GM12878 (cell line): Measurements from ENCODE around the gene CNPPD1. TPM values are rescaled to one million over a fixed set of nuclear protein-coding genes. Genes with fewer than 3 reads are reported as not detected.

Source experiments
- ATAC-seq: fragments of 200-7000 bp; cut with Tn5 transposase; 3 replicates; pipeline ENCODE4 v1.9.1; 2020; ENCODE audit warnings: mild to moderate bottlenecking, moderate library complexity
- BruUV-seq: library from RNA; stranded (reverse); fragments of 400-500 nt; replicated peaks from 2 replicates; lab custom pipeline; 2021; lab: Mats Ljungman, UMichigan
- CTCF ChIA-PET: fragments of 300-600 bp; sonication (Branson Sonifier 250); formaldehyde crosslinking; extraction: SDS; loops from one replicate; lab custom pipeline; 2021; ENCODE audit warnings: inconsistent platforms; lab: Yijun Ruan, JAX
- POLR2A ChIA-PET: fragments of 350-600 bp; formaldehyde crosslinking; extraction: SDS; loops from one replicate; lab custom pipeline; 2021; ENCODE audit warnings: inconsistent platforms; lab: Charles Lee
- RAD21 ChIA-PET: fragments of 300-600 bp; sonication (Branson Sonifier 250); formaldehyde crosslinking; loops from one replicate; lab custom pipeline; 2023; ENCODE audit warnings: antibody characterized with exemption; ENCODE audit not compliant: unreplicated experiment; lab: Charles Lee
- SMC1A ChIA-PET: fragments of 300-600 bp; sonication (Branson Sonifier 250); formaldehyde crosslinking; loops from one replicate; lab custom pipeline; 2023; ENCODE audit not compliant: unreplicated experiment, uncharacterized antibody; lab: Charles Lee
- DNase-seq: peaks from one replicate; pipeline ENCODE4 v3.0.0-alpha.2; 2011; ENCODE audit warnings: low read depth, low spot score
- FAIRE-seq: peaks from 3 replicates; lab custom pipeline; 2011; peaks lifted over from hg19 to GRCh38; lab: Jason Lieb, UNC
- H2AFZ ChIP-seq: 2 replicates; pipeline ENCODE4 v1.6.0; 2011; ENCODE audit warnings: low read depth, low read length, control low read depth; ENCODE audit not compliant: control insufficient read depth
- H3K27ac ChIP-seq: 2 replicates; pipeline ENCODE4 v1.5.1; 2011; ENCODE audit warnings: control low read depth; ENCODE audit not compliant: control insufficient read depth, insufficient read depth
- H3K27me3 ChIP-seq, 2 experiments: replicated peaks in 1 of 2; 2 replicates each; pipeline versions ENCODE4 v1.6.0 to v1.6.1; 2011; ENCODE audit warnings: low read length in 1 of 2; ENCODE audit not compliant: control insufficient read depth in 2 of 2, insufficient read depth in 2 of 2
- H3K36me3 ChIP-seq, 2 experiments: 2 replicates each; pipeline ENCODE4 v1.5.1; 2011; ENCODE audit warnings: low read length in 1 of 2; ENCODE audit not compliant: control insufficient read depth in 2 of 2, insufficient read depth in 2 of 2
- H3K4me1 ChIP-seq: 2 replicates; pipeline ENCODE4 v1.6.1; 2011; ENCODE audit warnings: mild to moderate bottlenecking, low read length, moderate library complexity, mixed read lengths; ENCODE audit not compliant: control insufficient read depth, insufficient read depth
- H3K4me2 ChIP-seq: 2 replicates; pipeline ENCODE4 v1.6.0; 2011; ENCODE audit warnings: control low read depth; ENCODE audit not compliant: control insufficient read depth, insufficient read depth
- H3K4me3 ChIP-seq: fragments of 200-600 bp; sonication (generic); 2 replicates; pipeline ENCODE4 v1.5.1; 2016
- H3K79me2 ChIP-seq: 2 replicates; pipeline ENCODE4 v1.6.0; 2011; ENCODE audit warnings: low read length; ENCODE audit not compliant: control insufficient read depth, insufficient read depth
- H3K9ac ChIP-seq: 2 replicates; pipeline ENCODE4 v1.8.0; 2011; ENCODE audit warnings: low read length, control low read depth, mixed read lengths; ENCODE audit not compliant: control insufficient read depth, insufficient read depth
- H3K9me3 ChIP-seq: replicated peaks from 3 replicates; pipeline ENCODE4 v1.5.1; 2011; ENCODE audit warnings: mild to moderate bottlenecking, low read length; ENCODE audit not compliant: control insufficient read depth, insufficient read depth
- H4K20me1 ChIP-seq: 2 replicates; pipeline ENCODE4 v1.6.0; 2011; ENCODE audit not compliant: control insufficient read depth, insufficient read depth
- E2F4 ChIP-seq: IDR thresholded peaks from 2 replicates; pipeline ENCODE4 v1.6.1; 2012; ENCODE audit warnings: low read depth, low read length, improper control_type of control experiment
- ESRRA ChIP-seq: IDR thresholded peaks from 2 replicates; pipeline ENCODE4 v1.6.1; 2012; ENCODE audit warnings: mild to moderate bottlenecking, low read length, improper control_type of control experiment
- HSF1 ChIP-seq: fragments of 150-350 bp; IDR thresholded peaks from 2 replicates; pipeline ENCODE4 v1.6.1; 2014; ENCODE audit warnings: mild to moderate bottlenecking, low read depth, low read length
- NKRF ChIP-seq: fragments of 450-650 bp; conservative IDR thresholded peaks from 2 replicates; pipeline ENCODE4 v1.6.1; 2017; ENCODE audit warnings: mild to moderate bottlenecking, moderate library complexity
- PAX8 ChIP-seq: fragments of 450-650 bp; IDR thresholded peaks from 2 replicates; pipeline ENCODE4 v1.6.1; 2017; ENCODE audit warnings: mild to moderate bottlenecking, moderate library complexity
- RB1 ChIP-seq: fragments of 450-650 bp; formaldehyde crosslinking; IDR thresholded peaks from 2 replicates; pipeline ENCODE4 v1.6.1; 2017; ENCODE audit warnings: mild to moderate bottlenecking, borderline replicate concordance
- ZNF207 ChIP-seq: fragments of 450-650 bp; IDR thresholded peaks from 2 replicates; pipeline ENCODE4 v1.6.1; 2014; ENCODE audit warnings: antibody characterized with exemption, mild to moderate bottlenecking, borderline replicate concordance
- ZNF687 ChIP-seq: fragments of 450-650 bp; IDR thresholded peaks from 2 replicates; pipeline ENCODE4 v1.6.1; 2017; ENCODE audit warnings: mild to moderate bottlenecking, moderate library complexity
- WGBS: methylation state at CpG from one replicate; pipeline ENCODE4 v1.1.6; 2016; ENCODE audit warnings: low lambda C conversion rate; ENCODE audit not compliant: insufficient replicate concordance, insufficient coverage; ENCODE audit errors: missing lambda C conversion rate; 5-methylcytosine and 5-hydroxymethylcytosine counted together
- in situ Hi-C: fragments of 300-500 bp; cut with MboI; formaldehyde crosslinking; loops from 9 replicates; pipeline ENCODE4 v1.14.3; 2018; ENCODE audit warnings: mixed read lengths
- intact Hi-C: fragments of 100-400 bp; cut with micrococcal nuclease; formaldehyde crosslinking; loops from one replicate; pipeline ENCODE4 v1.14.2; 2022; ENCODE audit not compliant: unreplicated experiment
- polyA plus RNA-seq, 11 experiments: library from polyadenylated mRNA; depleted of rRNA in 4 of 11; unstranded in 6 of 11; stranded (reverse) in 5 of 11; fragments of >200 nt; fragmentation: Nextera tagmentation in 4 of 11; fragmentation: Illumina TruSeq in 1 of 11; extraction: Ambion mirVana in 4 of 11; extraction: Trizol in 1 of 11; gene quantifications; 1 replicate in 1 of 11; 2 replicates in 10 of 11; pipeline versions ENCODE4 v1.2.1 to v1.2.3, GENCODE V29; 2011 to 2016; ENCODE audit warnings: inconsistent platforms in 2 of 11, missing spikeins in 2 of 11, low read depth in 1 of 11
- total RNA-seq, 4 experiments: library from RNA; depleted of rRNA in 3 of 4; stranded (reverse); fragments of >200 nt in 3 of 4; fragmentation: Illumina TruSeq in 1 of 4; extraction: Trizol in 1 of 4; gene quantifications; 2 replicates each; pipeline versions ENCODE4 v1.2.1 to v1.2.3, GENCODE V29; 2013 to 2021

The CNPPD1 gene
- total and polyA plus RNA-seq, 10 of the 15 experiments (the other 5 are each of a cell fraction or from before 2014, with no cell fraction given), result 12.2 to 86.6 (median 43.4) TPM

- no peak for DNase-seq
- Histone ChIP-seq H3K4me3 (peak overlapping the region; percentile 83; the same call in 1 of the 2 replicates), H3K27ac (no peak overlapping the region), H3K79me2 (peaks cover 32% of the 10 kb centered on the region), H3K36me3 (peaks cover 7 to 10% of the 10 kb centered on the region in 2 experiments), H2AFZ (no peak overlapping the region), H3K9me3 (no peaks in the 10 kb centered on the region), H3K27me3 (no peaks in the 10 kb centered on the region)
- 95% methylated on average over 9 of the region's 9 CpGs for WGBS
- intact Hi-C loops, result loop anchor here (5.0 kb wide), 3 partner anchors 97 to 207 kb away; partner anchors contain the start of genes DNAJB2 and DNPEP
- no peak for FAIRE-seq
- RAD21 ChIA-PET, result interaction anchor here (1.5 kb wide), 1 partner anchor 26 kb away, joined by 4 read pairs; no protein-coding TSS in a partner anchor
- TF ChIP-seq RB1, result no peak
- TF ChIP-seq NKRF, result no peak
- no peak for TF ChIP-seq E2F4
- TF ChIP-seq PAX8, result no peak
- TF ChIP-seq ZNF207, result no peak
- no peak for TF ChIP-seq ESRRA
- TF ChIP-seq ZNF687, result no peak
- no peak for TF ChIP-seq HSF1
- TF ChIP-seq, all 136 proteins: peak for 0
- CTCF ChIA-PET, result interaction anchor here (1.0 to 2.0 kb wide), 5 partner anchors 8 to 115 kb away, joined by 3 to 8 read pairs (median 4); partner anchors contain the start of gene SLC23A3
- SMC1A ChIA-PET, result interaction anchor here (1.0 to 1.7 kb wide), 4 partner anchors 9 to 26 kb away, joined by 3 to 4 read pairs (median 3); partner anchors contain the start of gene ZFAND2B
- in situ Hi-C loops, result no loop called here
- Histone ChIP-seq H4K20me1 (no peaks in the 10 kb centered on the region), H3K4me1 (peaks cover 10% of the 10 kb centered on the region), H3K4me2 (peak overlapping the region; percentile 89), H3K9ac (peak overlapping the region; percentile 12; the same call in 1 of the 2 replicates)
- no peak for ATAC-seq
- no TSS peak for BruUV-seq
- POLR2A ChIA-PET, result interaction anchor here (1.0 to 2.5 kb wide), 6 partner anchors 13 to 120 kb away, joined by 3 to 8 read pairs (median 4); partner anchors contain the start of gene ZFAND2B
Measured at GRCh38 chr2:219179601-219180465, 3.1 kb upstream of the CNPPD1 start.
